Nephron (organoid): ENCODE measurements around the gene CACHD1.

ENCODE experiments used
- H3K27ac Mint-ChIP-seq, 3 experiments: 2 replicates each; pipeline ENCODE4 v1.8.0; 2020; ENCODE audit warnings: mixed read lengths in 3 of 3, mild to moderate bottlenecking in 2 of 3, moderate library complexity in 1 of 3
- H3K27me3 Mint-ChIP-seq: 2 replicates; pipeline ENCODE4 v1.8.0; 2021; ENCODE audit warnings: low read depth, mild to moderate bottlenecking, moderate library complexity, mixed read lengths
- H3K36me3 Mint-ChIP-seq: 2 replicates; pipeline ENCODE4 v1.8.0; 2020; ENCODE audit warnings: low read depth, mixed read lengths
- H3K4me1 Mint-ChIP-seq: 2 replicates; pipeline ENCODE4 v1.8.0; 2020; ENCODE audit warnings: mixed read lengths
- H3K4me3 Mint-ChIP-seq, 3 experiments: 2 replicates each; pipeline ENCODE4 v1.8.0; 2020; ENCODE audit warnings: mild to moderate bottlenecking in 3 of 3, mixed read lengths in 3 of 3, moderate library complexity in 2 of 3
- H3K9me3 Mint-ChIP-seq: 2 replicates; pipeline ENCODE4 v1.8.0; 2020; ENCODE audit warnings: mixed read lengths
- TF ChIP-seq, protein P1 (sequence below), 3 experiments: fragments of 200-600 bp; sonication (generic); IDR thresholded peaks; one replicate each; pipeline ENCODE4 v1.5.0; 2021; ENCODE audit warnings: antibody characterized with exemption in 3 of 3; ENCODE audit not compliant: unreplicated experiment in 3 of 3

Gene CACHD1

DNA sequence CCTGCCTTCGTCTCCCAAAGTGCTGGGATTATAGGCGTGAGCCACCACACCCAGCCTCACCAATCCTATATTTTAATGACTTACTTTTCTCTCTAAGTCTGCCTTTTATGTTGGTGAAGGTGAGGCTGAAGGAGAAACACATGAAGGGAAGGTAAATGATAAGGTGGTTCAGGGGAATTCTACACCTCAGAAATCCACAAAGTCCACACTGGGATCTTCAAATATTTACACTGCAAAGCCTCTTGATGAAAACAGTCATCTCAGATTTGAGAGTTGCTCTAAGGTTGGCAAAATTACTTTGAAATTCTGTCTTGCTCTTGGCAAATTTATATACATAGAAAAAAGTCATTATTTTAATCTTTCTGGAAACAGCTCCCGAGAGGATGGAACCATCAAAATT is 42.0 kb upstream of the CACHD1 start:
- Mint-ChIP-seq H3K9me3 (no peaks in the 10 kb centered on the region), H3K4me3 (no peak overlapping the region), H3K27me3 (no peaks in the 10 kb centered on the region), H3K36me3 (no peaks in the 10 kb centered on the region), H3K27ac (no peak overlapping the region), H3K4me1 (no peaks in the 10 kb centered on the region)
- TF ChIP-seq, protein P1, sequence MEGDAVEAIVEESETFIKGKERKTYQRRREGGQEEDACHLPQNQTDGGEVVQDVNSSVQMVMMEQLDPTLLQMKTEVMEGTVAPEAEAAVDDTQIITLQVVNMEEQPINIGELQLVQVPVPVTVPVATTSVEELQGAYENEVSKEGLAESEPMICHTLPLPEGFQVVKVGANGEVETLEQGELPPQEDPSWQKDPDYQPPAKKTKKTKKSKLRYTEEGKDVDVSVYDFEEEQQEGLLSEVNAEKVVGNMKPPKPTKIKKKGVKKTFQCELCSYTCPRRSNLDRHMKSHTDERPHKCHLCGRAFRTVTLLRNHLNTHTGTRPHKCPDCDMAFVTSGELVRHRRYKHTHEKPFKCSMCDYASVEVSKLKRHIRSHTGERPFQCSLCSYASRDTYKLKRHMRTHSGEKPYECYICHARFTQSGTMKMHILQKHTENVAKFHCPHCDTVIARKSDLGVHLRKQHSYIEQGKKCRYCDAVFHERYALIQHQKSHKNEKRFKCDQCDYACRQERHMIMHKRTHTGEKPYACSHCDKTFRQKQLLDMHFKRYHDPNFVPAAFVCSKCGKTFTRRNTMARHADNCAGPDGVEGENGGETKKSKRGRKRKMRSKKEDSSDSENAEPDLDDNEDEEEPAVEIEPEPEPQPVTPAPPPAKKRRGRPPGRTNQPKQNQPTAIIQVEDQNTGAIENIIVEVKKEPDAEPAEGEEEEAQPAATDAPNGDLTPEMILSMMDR (IDR thresholded peaks at IDR 0.05; ENCODE audit: unreplicated experiment in 3 of 3) = no peak

DNA sequence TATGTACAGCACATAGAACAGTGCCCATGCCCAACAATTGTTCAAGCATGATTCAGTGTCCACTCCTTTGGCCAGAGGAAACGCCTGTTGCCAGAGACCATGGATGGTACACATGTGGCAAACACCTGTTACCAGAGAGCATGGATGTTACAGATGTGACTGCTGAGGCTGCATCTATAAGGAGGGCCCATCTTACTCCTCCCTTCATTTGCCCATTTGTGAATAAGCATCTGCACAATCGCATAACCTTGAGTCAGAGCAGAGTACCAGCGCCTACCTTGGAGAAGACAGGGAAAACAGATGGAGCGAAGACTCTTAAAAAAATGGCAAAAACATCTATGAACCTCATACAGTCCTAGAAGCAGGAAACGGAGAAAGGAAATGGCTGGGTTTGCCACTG is 36.6 kb upstream of the CACHD1 start:
- no peaks in the 10 kb centered on the region for H3K9me3 Mint-ChIP-seq

DNA sequence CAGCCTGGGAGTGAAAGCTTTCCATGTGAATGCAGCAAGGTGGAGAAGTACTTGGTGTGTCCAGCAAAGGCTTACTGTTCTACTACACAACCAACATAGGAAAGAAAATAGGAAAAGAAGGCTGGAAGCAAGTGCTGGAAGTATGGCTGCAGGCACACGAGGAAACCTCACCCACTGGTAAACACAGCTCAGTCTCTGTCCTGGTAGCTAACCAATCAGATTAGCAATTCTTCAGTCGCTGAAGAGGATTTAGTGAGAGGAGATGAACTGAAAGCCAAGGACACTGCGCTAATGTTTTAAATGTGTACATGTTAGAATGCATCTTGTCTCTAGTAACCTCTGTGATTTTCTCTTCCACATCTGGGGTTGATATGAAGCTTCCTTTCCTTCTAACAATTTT is 36.2 kb upstream of the CACHD1 start:
- Mint-ChIP-seq H3K27ac (no peak overlapping the region), H3K4me3 (no peak overlapping the region), H3K4me1 (no peaks in the 10 kb centered on the region), H3K27me3 (no peaks in the 10 kb centered on the region), H3K9me3 (no peaks in the 10 kb centered on the region), H3K36me3 (no peaks in the 10 kb centered on the region)
- TF ChIP-seq, protein P1 (IDR thresholded peaks at IDR 0.05; ENCODE audit: unreplicated experiment in 3 of 3) = no peak

More for the DNA sequence above, 36.6 kb upstream of the CACHD1 start:
- TF ChIP-seq, protein P1 (IDR thresholded peaks at IDR 0.05; ENCODE audit: unreplicated experiment in 3 of 3) = no peak
- Mint-ChIP-seq H3K27me3 (no peaks in the 10 kb centered on the region), H3K36me3 (no peaks in the 10 kb centered on the region), H3K4me3 (no peak overlapping the region), H3K4me1 (no peaks in the 10 kb centered on the region), H3K27ac (no peak overlapping the region)

DNA sequence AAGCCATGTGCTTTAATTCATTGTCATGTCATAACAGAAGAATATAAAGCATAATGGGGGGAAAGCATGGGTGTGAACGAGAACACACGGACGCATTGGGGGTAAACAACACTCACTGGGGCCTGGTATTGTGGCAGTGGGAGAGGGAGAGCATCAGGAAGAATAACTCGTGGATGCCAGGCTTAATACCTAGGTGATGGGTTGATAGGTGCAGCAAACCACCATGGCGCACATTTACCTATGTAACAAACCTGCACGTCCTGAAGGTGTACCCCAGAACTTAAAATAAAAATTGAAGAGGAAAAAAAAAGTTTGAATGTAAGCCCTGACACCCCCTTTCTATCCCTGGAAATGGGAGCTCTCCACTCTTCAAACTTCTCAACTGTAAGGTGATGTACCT is 34.9 kb upstream of the CACHD1 start:
- no peak overlapping the region for H3K4me3 Mint-ChIP-seq
- no peaks in the 10 kb centered on the region for H3K36me3 Mint-ChIP-seq
- H3K27ac Mint-ChIP-seq = no peak overlapping the region
- H3K27me3 Mint-ChIP-seq = no peaks in the 10 kb centered on the region
- H3K9me3 Mint-ChIP-seq = no peaks in the 10 kb centered on the region
- H3K4me1 Mint-ChIP-seq = no peaks in the 10 kb centered on the region
- TF ChIP-seq, protein P1 (IDR thresholded peaks at IDR 0.05; ENCODE audit: unreplicated experiment in 3 of 3) = no peak

DNA sequence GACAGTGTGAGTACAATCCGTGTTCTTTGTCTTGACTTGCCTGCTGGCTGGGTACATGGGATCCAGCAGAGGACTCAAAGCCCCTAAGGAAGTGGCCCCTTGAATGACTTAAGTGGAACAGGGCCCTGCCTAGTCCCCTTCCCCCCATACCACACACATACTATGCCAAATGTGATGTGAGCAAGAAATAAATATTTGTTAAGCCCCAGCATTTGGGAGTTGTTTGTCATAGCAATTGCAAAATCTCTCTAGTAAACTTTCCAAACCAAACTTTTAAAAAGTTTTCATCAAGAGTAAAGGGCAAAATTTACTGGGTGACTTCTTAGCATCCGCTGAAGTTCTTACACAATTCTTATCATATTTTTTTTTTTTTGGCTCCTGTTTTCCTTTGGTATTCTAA is 32.5 kb upstream of the CACHD1 start:
- no peaks in the 10 kb centered on the region for H3K27me3 Mint-ChIP-seq
- no peak overlapping the region for H3K4me3 Mint-ChIP-seq
- TF ChIP-seq, protein P1 (IDR thresholded peaks at IDR 0.05; ENCODE audit: unreplicated experiment in 3 of 3) = no peak
- peaks cover 5% of the 10 kb centered on the region for H3K4me1 Mint-ChIP-seq
- H3K27ac Mint-ChIP-seq = no peak overlapping the region
- H3K36me3 Mint-ChIP-seq = no peaks in the 10 kb centered on the region
- H3K9me3 Mint-ChIP-seq = no peaks in the 10 kb centered on the region

DNA sequence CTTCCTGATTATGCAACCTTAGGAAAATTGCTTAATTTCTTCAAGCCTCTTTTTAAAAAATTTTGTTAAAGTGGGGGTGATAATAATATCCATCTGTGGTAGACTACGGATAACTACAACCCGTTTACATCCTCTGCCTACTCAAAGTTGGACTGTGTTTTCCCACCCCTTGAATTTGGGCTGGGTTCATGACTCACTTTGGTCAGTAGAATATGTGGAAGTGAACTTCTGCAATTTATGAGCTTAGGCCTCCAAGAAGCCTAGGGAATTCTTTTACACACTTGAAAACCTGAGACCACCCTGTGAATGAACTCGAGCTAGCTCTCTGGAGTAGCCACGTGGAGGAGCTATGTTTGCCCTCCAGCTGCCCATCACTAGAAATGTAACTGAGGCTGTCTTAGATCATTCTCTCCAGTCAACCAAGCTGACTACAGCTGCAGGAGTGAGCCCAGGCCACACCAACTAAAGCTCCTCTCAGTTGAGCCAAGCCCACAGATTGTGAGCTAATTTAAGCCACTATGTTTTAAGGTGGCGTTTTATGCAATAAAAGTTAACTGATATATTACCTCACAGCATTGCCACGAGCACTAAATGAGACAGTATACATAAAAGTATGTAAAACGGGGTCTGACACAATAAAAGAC is 29.6 kb upstream of the CACHD1 start:
- H3K4me1 Mint-ChIP-seq = peaks cover 5% of the 10 kb centered on the region
- TF ChIP-seq, protein P1 (IDR thresholded peaks at IDR 0.05; ENCODE audit: unreplicated experiment in 3 of 3) = no peak
- no peak overlapping the region for H3K27ac Mint-ChIP-seq
- H3K4me3 Mint-ChIP-seq = no peak overlapping the region
- H3K36me3 Mint-ChIP-seq = no peaks in the 10 kb centered on the region
- no peaks in the 10 kb centered on the region for H3K9me3 Mint-ChIP-seq
- no peaks in the 10 kb centered on the region for H3K27me3 Mint-ChIP-seq
